Measurements from ENCODE around the gene KCP. TPM values are rescaled to one million over a fixed set of nuclear protein-coding genes. Genes with fewer than 3 reads are reported as not detected.
A peak's percentile ranks its signal among the peaks of the same experiment; 100 is the strongest.

Gene KCP
- total RNA-seq, 1 experiment from 2014 or later, result 5.3 TPM

DNA sequence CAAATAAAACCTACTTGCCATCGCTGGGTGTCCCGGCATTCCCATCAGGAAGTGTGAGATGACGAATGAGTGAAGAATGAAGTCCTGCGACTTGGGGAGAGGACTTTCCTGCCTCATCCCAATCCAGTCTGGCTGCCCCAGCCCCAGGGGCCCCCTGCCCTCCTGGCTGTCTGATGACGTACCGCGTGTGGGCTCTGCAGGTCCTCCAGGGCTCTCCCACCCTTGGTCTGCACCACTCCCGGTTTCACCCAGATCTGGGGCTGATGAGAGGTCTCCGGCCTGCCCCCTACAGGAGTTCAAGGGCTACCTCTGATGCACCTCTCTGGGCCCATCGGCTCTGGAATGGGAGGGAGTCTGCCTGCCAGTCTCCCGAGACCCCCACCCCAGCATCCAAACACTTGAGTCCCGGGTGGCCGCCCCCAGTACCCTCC is 38.1 kb downstream of the KCP start:
- peaks cover 0 to 2% (median 2%) of the 10 kb centered on the region in 3 experiments; a peak in 3 of 7 replicates for H3K36me3 Mint-ChIP-seq (ENCODE audit: insufficient read depth in 1 of 3, low read depth in 3 of 3)
- WGBS (ENCODE audit: extremely low coverage, insufficient read length, low lambda C conversion rate), result no CpG with 5 or more reads among the region's 13 CpGs
- no peak overlapping the region for H2AFZ ChIP-seq (ENCODE audit: low read length)

More for the DNA sequence above, 38.1 kb downstream of the KCP start:
- Histone ChIP-seq H3K9me3 (ENCODE audit: control insufficient read depth, low read depth, low read length) (no peaks in the 10 kb centered on the region), H2BK12ac (ENCODE audit: insufficient read length, low read depth, low read length) (no peak overlapping the region), H2AK5ac (ENCODE audit: insufficient read length, low read length) (no peak overlapping the region), H3K14ac (ENCODE audit: insufficient read depth, low read length) (no peak overlapping the region), H3K18ac (ENCODE audit: insufficient read length, low read depth, low read length) (no peak overlapping the region), H4K8ac (replicated peaks; ENCODE audit: insufficient read length, low read depth, low read length) (no peak overlapping the region), H2BK20ac (ENCODE audit: low read depth, low read length, poor library complexity, severe bottlenecking) (no peak overlapping the region), H3K56ac (ENCODE audit: insufficient read length, low read depth, low read length) (no peak overlapping the region), H4K5ac (ENCODE audit: insufficient read length, low read depth, low read length) (no peak overlapping the region), H3K4me1 (ENCODE audit: insufficient read depth, low read length) (no peaks in the 10 kb centered on the region), H3K79me1 (ENCODE audit: insufficient read depth, low read depth, low read length, poor library complexity, severe bottlenecking) (no peaks in the 10 kb centered on the region), H3K9ac (ENCODE audit: extremely low read depth, insufficient read length, low read length) (no peak overlapping the region), H3K79me2 (ENCODE audit: insufficient read depth, low read length) (no peaks in the 10 kb centered on the region), H2BK15ac (ENCODE audit: low read depth, low read length) (no peak overlapping the region), H4K20me1 (ENCODE audit: control insufficient read depth, insufficient read depth, insufficient read length) (no peaks in the 10 kb centered on the region), H3K4me2 (ENCODE audit: insufficient read depth, insufficient read length, low read length) (no peak overlapping the region), H3T11ph (ENCODE audit: low read length) (no peak overlapping the region), H3K23ac (ENCODE audit: insufficient read length, low read depth, low read length) (no peak overlapping the region), H3K27ac (ENCODE audit: insufficient read length, low read depth, low read length) (no peak overlapping the region), H2BK5ac (ENCODE audit: insufficient read length, low read length) (no peak overlapping the region), H3K23me2 (ENCODE audit: insufficient read length, low read depth, low read length, poor library complexity, severe bottlenecking) (peaks cover 12% of the 10 kb centered on the region), H3K27me3 (ENCODE audit: insufficient read depth, low read length) (peaks cover 11% of the 10 kb centered on the region; the same call in 1 of the 2 replicates), H3K4ac (ENCODE audit: low read depth, low read length) (no peak overlapping the region), H2BK120ac (ENCODE audit: low read depth, low read length, poor library complexity, severe bottlenecking) (no peak overlapping the region), H4K91ac (ENCODE audit: insufficient read length, low read depth, low read length) (no peak overlapping the region)
- H3K4me1 Mint-ChIP-seq, result peaks cover 22 to 23% of the 10 kb centered on the region in 2 experiments
- H3K9me3 Mint-ChIP-seq, result no peaks in the 10 kb centered on the region; a peak in 1 of 5 replicates
- peaks cover 40% of the 10 kb centered on the region for H3K27me3 Mint-ChIP-seq (ENCODE audit: low read depth)
- 0 out of 5 replicates have a peak overlapping the region, but pooled peaks of 1 of the 2 experiments have one; percentile 15 for H3K4me3 Mint-ChIP-seq
- H3K27ac Mint-ChIP-seq, result no peak overlapping the region
- DNase-seq, result peak; percentile 76
- TF ChIP-seq, protein P1, sequence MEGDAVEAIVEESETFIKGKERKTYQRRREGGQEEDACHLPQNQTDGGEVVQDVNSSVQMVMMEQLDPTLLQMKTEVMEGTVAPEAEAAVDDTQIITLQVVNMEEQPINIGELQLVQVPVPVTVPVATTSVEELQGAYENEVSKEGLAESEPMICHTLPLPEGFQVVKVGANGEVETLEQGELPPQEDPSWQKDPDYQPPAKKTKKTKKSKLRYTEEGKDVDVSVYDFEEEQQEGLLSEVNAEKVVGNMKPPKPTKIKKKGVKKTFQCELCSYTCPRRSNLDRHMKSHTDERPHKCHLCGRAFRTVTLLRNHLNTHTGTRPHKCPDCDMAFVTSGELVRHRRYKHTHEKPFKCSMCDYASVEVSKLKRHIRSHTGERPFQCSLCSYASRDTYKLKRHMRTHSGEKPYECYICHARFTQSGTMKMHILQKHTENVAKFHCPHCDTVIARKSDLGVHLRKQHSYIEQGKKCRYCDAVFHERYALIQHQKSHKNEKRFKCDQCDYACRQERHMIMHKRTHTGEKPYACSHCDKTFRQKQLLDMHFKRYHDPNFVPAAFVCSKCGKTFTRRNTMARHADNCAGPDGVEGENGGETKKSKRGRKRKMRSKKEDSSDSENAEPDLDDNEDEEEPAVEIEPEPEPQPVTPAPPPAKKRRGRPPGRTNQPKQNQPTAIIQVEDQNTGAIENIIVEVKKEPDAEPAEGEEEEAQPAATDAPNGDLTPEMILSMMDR (conservative IDR thresholded peaks at IDR 0.05), result peak; percentile 62
